ENCODE measurements around the gene MAP2.

The MAP2 gene

DNA sequence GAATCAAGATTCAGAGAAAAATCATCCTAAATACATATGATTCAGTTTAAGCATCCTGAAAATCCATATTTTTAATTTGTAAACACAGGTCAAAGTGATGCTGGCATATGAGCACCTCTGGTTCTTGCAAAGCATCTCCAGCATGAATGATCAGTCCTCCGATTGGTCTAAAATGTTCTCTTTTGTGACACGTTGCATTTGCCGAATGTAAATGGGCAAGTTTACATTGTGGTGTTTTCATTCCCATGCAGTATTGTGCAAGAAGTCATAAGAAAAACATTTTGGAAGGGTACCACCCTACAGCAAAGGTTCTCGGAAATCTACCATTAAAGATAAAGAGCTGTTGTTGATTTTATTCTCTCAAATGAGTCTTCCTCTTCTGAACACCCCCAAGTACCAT lies 239.8 kb downstream of the MAP2 start:
- DNase-seq: no peak

GRCh38 chr2:209666296-209666695 lies 242.4 kb downstream of the MAP2 start:
- no peak for DNase-seq

DNA sequence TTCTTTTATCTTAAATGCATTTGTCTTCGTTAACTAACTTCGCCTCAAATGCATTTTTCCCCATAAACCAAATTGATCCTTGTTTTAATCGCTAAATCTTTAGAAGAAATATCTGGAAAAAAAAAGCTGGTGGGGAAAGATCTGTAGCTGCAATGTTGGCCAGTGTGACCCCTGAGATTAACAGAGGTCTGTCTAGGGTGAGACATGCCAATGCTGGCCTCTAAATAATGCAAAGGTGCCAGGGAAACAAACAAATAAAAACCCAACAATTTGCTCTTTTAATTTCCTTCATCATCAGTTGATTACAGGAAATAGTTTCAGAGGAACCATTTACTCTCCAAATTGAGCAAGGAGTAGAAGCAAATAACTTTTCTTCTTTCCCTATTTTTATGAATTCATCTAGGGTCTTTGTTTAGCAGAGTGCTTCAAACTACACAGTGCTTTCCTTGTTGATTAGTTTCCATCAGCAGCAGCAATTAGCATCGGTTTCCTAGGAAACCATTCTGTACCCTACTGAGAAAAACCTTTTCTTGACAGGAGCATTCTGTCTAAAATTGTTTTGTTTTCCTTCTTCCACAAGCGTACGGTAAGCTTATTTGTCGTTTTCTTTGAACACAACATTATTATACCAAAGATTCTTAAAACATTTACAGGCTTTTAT lies 247.3 kb downstream of the MAP2 start:
- DNase-seq: peak; percentile 27

DNA sequence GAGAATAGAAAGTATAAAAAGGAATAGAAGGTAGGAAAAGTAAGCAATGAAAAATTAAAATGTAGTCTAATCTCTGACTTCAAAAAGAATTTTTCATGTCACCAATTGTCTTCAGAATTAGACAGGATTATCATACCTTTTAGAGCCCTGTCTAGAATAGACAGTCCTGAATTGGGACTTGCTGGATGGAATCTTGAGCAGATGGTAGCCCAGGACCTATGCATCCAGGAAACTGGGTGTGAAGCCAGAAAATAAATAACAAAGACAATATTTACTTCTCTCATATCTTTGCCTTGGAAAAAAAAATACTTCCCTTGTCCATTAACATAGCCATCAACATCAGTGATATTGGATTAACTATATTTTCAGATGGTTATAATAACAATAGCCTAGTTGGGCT lies 250.0 kb downstream of the MAP2 start:
- DNase-seq: no peak

DNA sequence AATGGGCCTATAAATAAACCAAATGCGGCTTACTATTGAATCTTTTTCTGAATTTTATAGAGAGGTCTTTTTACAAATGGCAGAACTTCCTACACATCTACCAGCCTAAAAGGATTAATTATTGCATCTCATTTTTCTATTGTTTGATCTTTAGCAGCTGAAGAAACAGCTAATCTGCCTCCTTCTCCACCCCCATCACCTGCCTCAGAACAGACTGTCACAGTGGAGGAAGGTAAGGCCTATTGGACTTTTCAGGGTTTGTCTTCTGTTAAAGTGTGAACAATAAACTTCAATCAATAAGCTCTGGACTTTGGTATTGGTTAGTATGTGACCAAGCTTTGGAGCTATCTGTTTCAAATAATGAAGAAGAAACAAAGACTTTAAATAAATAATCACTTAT lies 256.7 kb downstream of the MAP2 start:
- DNase-seq: no peak

DNA sequence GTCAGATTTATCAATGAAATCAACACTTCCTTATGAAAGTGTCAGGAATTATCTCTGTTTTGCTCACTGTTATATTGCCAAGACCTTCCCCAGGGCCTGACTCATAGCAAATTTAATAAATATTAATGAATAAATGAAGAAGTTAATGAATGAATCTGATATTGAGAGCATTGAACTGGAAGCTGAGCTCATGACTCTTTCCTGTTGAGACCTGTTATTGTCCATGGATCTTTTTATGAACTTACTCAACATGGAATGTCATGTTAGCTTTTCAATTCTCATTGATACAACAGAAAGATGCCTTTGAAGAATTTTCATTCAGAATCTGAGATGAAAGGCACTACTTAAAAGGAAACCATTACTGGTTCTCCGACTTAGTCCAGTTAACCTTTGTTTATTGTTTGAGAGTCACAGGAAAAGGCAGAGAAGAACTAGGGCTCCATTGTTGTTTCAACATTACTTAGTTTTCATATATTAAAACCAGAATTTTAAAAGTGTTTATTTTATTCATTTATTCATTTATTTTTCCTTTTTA lies 257.4 kb downstream of the MAP2 start:
- DNase-seq: no peak

- no peak for DNase-seq
Observed at GRCh38 chr2:209682646-209683045, 258.8 kb downstream of the MAP2 start.

- no peak for DNase-seq
Observed at GRCh38 chr2:209685340-209685739, 261.5 kb downstream of the MAP2 start.

GRCh38 chr2:209685963-209686362 lies 262.1 kb downstream of the MAP2 start:
- no peak for DNase-seq

DNA sequence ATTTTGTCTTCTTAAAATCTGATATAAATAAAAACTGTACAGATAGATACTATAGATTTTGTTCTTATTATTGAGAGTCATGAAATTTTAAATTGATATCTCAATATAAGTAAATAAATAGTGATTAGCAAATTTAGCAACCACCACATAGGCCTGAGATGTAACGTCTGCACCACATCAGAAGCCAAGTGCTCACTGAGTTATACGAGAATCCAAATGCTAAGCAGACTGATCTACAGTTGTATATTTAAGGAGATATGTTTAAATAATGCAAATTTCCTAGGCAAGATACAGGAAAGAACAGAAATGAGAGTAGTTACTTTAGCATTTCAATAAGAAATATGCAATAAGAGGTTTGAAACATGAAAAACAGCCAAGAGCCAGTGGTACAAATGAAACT lies 262.6 kb downstream of the MAP2 start:
- DNase-seq: no peak

- no peak for DNase-seq
Observed at GRCh38 chr2:209687323-209687969, 263.6 kb downstream of the MAP2 start.

DNA sequence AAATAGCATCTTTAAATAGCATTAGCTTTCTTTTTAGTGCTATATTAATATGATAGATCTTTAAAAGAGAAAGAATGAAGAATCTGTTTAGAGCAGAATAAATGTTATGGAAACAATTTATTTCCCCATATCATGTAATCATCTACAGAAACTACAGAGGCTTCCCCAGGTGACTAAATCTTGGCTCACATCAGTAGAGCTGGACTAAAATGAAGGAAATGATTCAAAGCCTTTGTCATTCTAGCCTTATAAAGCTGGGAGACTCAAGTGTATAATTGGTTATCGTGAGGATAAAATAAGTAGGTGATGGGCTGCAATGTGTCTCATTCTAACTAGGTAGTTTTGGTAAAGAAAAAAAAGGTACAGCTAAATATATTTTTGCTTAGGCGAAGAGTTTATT lies 264.5 kb downstream of the MAP2 start:
- DNase-seq: no peak

DNA sequence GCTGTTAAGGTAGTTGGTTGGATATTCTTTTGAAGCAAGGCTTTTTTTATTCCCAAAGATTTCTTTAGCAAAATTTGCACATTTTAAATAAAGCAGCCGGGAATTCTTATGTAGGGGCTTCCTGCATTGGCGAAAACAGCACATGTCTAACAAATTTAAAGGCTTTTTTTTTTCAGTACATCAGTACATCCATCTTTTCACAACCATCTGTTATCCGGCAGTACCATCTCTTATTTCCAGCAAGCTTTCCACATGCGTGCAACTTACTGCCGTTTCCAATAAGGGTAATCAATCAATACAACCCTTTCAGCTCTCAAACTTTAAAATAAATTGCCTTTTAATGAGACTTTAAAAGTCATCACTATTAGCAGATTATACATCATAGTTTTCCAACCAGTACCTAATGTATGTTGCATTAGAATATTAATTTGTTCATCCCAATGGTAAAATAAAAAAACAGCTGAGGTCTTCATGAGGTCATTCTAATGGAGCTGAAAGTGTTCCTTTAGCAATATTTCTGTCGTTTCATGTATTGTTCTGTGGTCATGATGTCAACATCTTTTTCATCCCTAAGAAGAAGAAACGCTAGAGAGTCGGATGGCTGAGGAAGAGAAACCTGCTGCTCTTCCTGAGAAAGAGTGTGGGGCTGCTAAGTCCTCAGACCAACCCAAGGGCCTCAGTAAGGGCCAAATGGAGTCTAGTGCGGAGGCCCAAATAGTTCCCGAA lies 266.3 kb downstream of the MAP2 start:
- DNase-seq: no peak

DNA sequence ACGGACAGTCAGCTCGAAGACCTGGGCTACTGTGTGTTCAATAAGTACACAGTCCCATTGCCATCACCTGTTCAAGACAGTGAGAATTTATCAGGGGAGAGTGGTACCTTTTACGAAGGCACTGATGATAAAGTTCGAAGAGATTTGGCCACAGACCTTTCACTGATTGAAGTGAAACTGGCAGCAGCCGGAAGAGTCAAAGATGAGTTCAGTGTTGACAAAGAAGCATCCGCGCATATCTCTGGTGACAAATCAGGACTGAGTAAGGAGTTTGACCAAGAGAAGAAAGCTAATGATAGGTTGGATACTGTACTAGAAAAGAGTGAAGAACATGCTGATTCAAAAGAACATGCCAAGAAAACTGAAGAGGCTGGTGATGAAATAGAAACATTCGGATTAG lies 270.9 kb downstream of the MAP2 start:
- DNase-seq: no peak

DNA sequence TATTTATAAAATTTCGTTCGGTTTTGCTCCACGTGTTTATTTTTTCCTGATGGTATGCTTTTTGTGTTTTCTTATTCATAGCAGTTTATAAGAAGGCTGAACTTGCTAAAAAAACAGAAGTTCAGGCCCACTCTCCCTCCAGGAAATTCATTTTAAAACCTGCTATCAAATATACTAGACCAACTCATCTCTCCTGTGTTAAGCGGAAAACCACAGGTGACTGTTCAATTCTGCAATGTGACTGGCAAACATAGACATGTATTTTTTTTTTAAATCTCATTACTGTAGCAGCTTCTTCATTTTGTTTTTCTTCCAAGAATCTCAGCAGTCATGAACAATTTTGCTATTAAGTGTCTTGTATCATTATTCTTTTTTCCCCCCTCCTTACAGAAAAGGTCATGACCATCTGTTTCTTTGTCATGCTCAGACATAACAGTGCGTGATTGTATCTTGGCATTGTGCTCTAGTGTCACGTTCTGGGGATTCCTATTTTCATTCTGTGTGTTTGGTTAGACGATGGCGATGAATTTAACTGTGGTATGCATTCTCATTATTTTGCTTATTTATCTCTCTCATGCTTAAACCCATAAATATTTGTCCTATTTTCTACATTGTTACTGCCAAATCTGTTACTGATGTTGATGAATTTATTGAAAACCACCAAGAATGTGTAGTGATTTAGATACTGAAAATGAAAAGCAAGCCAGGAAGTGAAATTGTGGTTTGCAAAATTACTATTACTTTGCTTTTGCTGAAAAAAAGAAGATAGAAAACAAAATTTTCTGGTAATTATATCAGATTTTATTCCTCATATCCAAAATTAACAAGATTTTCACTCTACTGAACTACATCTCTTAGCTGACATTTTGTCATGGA lies 273.2 kb downstream of the MAP2 start:
- DNase-seq: no peak

- no peak for DNase-seq
Observed at GRCh38 chr2:209702775-209703174, 278.9 kb downstream of the MAP2 start.

GRCh38 chr2:209713219-209713618 lies 289.4 kb downstream of the MAP2 start:
- no peak for DNase-seq

GRCh38 chr2:209719034-209719433 lies 295.2 kb downstream of the MAP2 start:
- no peak for DNase-seq

DNA sequence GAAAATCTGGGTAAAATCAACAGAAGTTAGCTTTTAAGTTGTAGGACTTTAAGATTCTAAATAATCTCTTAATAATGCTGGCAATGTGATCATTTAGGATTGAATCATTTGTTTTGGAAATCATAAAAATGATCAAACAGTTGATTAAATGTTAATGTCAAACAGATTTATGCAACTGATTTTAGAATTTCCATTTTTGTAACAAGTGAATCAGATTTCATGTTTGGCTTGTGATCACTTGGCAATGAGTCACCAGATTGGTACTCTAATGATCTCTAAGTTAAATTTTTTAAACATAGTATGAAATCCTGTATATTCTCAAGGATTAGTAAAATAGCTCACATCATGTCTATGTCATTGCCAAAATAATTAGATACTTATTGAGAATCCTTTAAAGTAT lies 297.6 kb downstream of the MAP2 start:
- DNase-seq: no peak

DNA sequence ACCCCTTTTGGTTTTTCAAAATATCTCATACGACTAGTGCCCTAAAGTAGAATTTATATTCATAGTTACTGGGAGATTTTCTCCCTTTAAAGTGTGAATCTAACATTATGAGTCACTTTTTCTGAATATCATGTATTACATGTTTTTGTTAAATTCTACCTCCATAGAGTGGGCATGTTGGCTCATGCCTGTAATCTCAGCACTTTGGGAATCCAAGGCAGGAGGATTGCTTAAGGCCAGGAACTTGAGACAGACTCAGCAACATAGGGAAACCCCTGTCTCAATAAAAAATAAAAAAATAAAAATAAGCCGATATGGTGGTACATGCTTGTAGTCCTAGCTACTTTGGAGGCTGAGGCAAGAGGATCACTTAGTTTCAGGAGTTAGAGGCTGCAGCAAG lies 302.5 kb downstream of the MAP2 start:
- no peak for DNase-seq

GRCh38 chr2:209727077-209727476 lies 303.2 kb downstream of the MAP2 start:
- no peak for DNase-seq

- no peak for DNase-seq
Observed at GRCh38 chr2:209734805-209735204, 311.0 kb downstream of the MAP2 start.

- DNase-seq: no peak
Observed at GRCh38 chr2:209741953-209742352, 318.1 kb downstream of the MAP2 start.
